SH-SY5Y (cell line): Measurements from ENCODE around the gene MKX.

Experiments
- GATA2 ChIP-seq: IDR thresholded peaks from 2 replicates; pipeline ENCODE4 v1.6.1; 2011; ENCODE audit warnings: mild to moderate bottlenecking, low read depth, low read length
- GATA3 ChIP-seq: IDR thresholded peaks from 2 replicates; pipeline ENCODE4 v1.6.1; 2011; ENCODE audit warnings: low read depth, mild to moderate bottlenecking, low read length, moderate library complexity

GRCh38 chr10:27743012-27743876, 2.4 kb downstream of the MKX start:
- TF ChIP-seq GATA3 (no peak), GATA2 (no peak)
